Measurements from ENCODE around the gene ZDHHC8.
"Not testable (repeated sequence)": the region's sequence is repeated elsewhere in the genome, so short reads cannot be mapped to it uniquely, and the experiment has no call there.

DNA sequence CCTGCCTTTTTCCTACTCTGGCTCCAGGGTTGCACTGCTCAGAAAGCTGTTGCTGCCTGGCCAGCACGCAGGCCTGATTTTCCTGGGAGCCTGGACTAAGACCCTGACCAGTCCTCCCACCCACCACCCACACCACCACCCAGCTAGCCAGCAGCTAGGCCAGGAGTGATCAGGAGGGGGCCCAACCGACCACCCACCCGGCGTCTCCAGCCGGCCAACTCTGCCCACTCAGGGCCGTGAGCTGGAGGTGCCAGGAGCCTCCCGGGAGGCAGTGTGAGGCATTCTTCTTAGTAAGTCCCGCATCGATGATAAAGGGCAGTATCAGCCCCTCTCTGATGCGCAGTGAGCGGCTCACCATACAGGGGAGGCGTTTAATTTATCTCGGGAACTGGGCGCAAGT lies 27.9 kb downstream of the ZDHHC8 start:
- TF ChIP-seq, protein P1, sequence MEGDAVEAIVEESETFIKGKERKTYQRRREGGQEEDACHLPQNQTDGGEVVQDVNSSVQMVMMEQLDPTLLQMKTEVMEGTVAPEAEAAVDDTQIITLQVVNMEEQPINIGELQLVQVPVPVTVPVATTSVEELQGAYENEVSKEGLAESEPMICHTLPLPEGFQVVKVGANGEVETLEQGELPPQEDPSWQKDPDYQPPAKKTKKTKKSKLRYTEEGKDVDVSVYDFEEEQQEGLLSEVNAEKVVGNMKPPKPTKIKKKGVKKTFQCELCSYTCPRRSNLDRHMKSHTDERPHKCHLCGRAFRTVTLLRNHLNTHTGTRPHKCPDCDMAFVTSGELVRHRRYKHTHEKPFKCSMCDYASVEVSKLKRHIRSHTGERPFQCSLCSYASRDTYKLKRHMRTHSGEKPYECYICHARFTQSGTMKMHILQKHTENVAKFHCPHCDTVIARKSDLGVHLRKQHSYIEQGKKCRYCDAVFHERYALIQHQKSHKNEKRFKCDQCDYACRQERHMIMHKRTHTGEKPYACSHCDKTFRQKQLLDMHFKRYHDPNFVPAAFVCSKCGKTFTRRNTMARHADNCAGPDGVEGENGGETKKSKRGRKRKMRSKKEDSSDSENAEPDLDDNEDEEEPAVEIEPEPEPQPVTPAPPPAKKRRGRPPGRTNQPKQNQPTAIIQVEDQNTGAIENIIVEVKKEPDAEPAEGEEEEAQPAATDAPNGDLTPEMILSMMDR (IDR thresholded peaks at IDR 0.05; ENCODE audit: insufficient read depth, low read length), result not testable (repeated sequence)
- TF ChIP-seq POLR2AphosphoS5 (IDR thresholded peaks at IDR 0.05; ENCODE audit: low read depth), result not testable (repeated sequence)
- TF ChIP-seq, protein P2, sequence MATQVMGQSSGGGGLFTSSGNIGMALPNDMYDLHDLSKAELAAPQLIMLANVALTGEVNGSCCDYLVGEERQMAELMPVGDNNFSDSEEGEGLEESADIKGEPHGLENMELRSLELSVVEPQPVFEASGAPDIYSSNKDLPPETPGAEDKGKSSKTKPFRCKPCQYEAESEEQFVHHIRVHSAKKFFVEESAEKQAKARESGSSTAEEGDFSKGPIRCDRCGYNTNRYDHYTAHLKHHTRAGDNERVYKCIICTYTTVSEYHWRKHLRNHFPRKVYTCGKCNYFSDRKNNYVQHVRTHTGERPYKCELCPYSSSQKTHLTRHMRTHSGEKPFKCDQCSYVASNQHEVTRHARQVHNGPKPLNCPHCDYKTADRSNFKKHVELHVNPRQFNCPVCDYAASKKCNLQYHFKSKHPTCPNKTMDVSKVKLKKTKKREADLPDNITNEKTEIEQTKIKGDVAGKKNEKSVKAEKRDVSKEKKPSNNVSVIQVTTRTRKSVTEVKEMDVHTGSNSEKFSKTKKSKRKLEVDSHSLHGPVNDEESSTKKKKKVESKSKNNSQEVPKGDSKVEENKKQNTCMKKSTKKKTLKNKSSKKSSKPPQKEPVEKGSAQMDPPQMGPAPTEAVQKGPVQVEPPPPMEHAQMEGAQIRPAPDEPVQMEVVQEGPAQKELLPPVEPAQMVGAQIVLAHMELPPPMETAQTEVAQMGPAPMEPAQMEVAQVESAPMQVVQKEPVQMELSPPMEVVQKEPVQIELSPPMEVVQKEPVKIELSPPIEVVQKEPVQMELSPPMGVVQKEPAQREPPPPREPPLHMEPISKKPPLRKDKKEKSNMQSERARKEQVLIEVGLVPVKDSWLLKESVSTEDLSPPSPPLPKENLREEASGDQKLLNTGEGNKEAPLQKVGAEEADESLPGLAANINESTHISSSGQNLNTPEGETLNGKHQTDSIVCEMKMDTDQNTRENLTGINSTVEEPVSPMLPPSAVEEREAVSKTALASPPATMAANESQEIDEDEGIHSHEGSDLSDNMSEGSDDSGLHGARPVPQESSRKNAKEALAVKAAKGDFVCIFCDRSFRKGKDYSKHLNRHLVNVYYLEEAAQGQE (IDR thresholded peaks at IDR 0.05; ENCODE audit: insufficient replicate concordance, low read depth), result not testable (repeated sequence)

Measured in HL-60 (cell line).